Rectal smooth muscle tissue (tissue), 1 donor: ENCODE results near the gene PPFIA1.
A peak's percentile ranks its signal among the peaks of the same experiment; 100 is the strongest.
"Not testable (repeated sequence)": the region's sequence is repeated elsewhere in the genome, so short reads cannot be mapped to it uniquely, and the experiment has no call there.

ENCODE experiments used
- H3K27ac ChIP-seq: one replicate; pipeline ENCODE4 v1.7.0; 2013; ENCODE audit warnings: low read depth, low read length, inconsistent platforms
- H3K27me3 ChIP-seq: one replicate; pipeline ENCODE4 v1.7.0; 2013; ENCODE audit warnings: low read length; ENCODE audit not compliant: control insufficient read depth, insufficient read depth
- H3K36me3 ChIP-seq: one replicate; pipeline ENCODE4 v1.7.0; 2013; ENCODE audit warnings: low read length; ENCODE audit not compliant: control insufficient read depth, insufficient read depth
- H3K4me1 ChIP-seq: one replicate; pipeline ENCODE4 v1.7.0; 2013; ENCODE audit warnings: low read length; ENCODE audit not compliant: control insufficient read depth, insufficient read depth
- H3K4me3 ChIP-seq: one replicate; pipeline ENCODE4 v1.7.0; 2013; ENCODE audit warnings: low read length
- H3K9ac ChIP-seq: one replicate; pipeline ENCODE4 v1.7.0; 2013; ENCODE audit warnings: low read length

The PPFIA1 gene

DNA sequence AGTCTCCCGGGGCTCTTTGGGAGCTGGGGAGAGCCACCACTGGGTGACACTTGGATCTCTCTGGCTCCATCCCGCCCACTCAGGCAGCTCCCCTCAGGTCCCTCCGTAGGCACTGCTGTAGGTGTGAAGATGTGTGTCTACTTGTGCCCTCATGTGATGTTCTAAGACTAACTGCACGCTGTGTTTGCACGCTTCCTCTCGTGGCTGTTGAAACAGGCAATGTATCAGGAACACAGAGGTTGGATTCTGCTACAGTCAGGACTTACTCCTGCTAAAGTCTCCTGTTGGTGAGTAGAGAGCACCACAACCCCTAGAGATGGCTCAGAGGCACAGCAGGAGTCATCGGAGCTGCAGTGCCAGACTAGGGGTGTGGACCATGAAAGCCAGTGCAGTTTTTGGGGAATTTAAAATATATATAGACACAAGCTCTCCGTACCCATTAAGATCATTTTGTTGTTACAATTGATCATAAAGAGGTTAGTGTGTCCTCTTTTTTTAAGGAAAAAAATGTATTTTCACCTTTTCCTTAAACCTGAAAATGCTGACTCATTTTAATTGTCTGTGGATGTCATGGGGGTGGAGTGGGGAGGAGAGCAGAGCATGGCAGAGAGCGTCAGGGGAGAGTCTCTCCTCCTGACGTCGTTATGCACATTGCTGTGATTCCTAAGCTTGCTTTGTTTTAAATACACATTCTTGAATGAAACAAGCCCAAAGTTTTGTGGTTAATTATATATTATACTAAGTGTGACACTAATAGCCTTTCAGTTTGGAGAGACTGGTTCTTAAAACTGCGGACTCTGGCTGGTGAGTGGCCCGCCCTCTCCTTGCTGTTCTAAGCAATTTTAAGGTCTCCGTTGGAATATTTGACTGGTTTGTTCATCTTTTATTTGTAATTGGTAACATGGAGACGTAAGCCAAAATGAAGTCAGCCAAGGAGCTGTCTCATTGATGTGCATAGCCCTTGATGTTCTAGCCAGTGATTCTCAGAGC is 111.7 kb downstream of the PPFIA1 start:
- peak overlapping the region; percentile 60 for H3K27ac ChIP-seq
- no peak overlapping the region for H3K4me3 ChIP-seq
- H3K9ac ChIP-seq: no peak overlapping the region
- H3K4me1 ChIP-seq: peaks cover 13% of the 10 kb centered on the region
- H3K36me3 ChIP-seq: peaks cover 6% of the 10 kb centered on the region
- no peaks in the 10 kb centered on the region for H3K27me3 ChIP-seq

DNA sequence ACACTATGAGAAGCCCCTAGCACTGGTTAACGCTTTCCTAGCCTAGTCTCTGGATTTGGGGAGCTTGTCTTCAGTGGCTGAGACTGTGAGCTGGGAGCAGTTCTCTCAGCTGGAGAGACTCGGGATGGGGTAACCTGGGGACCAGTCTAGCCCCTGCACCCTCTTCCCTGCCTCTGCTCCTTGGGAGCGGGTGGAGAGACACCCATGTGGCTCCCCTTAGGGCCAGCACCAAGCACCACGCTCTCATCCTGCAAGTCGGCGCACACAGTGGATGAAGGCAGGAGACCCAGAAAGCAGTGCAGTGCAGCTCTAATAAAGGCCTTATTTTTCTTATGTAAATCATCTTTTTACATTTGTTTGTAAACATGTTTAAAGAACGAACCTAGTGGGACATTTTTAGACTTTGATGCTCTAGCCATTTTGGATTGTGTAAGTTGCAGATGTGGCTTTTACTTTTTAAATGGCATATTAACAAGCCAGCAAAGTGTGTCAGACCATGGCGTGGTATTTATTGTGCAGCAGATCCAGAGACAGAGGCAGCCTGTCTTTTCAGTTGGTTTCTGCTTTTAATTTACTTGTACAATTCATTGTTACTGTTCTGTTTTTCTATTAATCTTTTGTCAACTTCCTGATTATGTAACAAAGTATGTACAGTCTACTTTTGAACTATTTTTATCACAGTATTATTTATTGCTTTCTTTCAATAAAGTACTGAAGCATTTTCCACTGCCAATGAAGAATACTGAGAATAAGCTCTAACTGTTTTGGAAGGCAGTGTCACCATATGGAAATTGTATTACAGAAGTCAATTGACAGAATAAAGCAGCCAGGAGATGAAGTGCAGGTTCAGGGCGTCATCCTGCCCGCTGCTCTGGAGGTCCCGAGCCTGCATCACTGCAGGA is 113.4 kb downstream of the PPFIA1 start:
- no peak overlapping the region for H3K4me3 ChIP-seq
- no peak overlapping the region for H3K9ac ChIP-seq
- no peaks in the 10 kb centered on the region for H3K27me3 ChIP-seq
- H3K27ac ChIP-seq: peak overlapping the region; percentile 36
- H3K36me3 ChIP-seq: peaks cover 6% of the 10 kb centered on the region
- H3K4me1 ChIP-seq: peaks cover 13% of the 10 kb centered on the region

DNA sequence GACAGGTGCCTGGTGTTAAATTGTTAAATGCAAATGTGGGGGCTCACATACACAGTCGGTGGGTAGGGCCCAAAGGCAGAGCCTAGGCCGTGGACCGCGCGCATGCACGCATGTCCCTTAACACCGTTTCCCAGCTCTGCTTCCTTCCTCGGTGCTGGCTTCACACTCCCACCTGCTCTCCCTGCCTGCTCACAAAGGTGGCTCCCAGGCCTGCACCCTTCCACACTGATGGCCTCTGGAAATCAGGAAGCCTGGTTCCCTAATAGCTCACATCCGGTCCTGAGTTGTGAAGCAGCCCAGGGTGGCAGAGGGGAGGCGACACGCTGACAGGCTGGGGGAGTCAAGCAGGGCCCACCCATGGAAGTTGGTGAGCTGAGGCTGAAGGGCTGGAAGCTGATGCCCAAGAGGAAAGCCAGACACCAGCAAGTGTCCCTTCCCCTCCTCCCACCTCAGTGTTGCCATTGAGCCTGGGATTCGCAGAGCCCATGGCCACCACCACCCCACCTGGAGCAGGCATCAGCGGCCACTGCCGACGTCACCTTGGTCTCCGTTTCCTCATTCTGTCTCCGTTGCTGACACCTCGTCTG is 114.2 kb downstream of the PPFIA1 start:
- Histone ChIP-seq H3K27me3 (no peaks in the 10 kb centered on the region), H3K27ac (peak overlapping the region; percentile 36), H3K4me1 (peaks cover 13% of the 10 kb centered on the region), H3K9ac (no peak overlapping the region), H3K4me3 (no peak overlapping the region), H3K36me3 (peaks cover 6% of the 10 kb centered on the region)

DNA sequence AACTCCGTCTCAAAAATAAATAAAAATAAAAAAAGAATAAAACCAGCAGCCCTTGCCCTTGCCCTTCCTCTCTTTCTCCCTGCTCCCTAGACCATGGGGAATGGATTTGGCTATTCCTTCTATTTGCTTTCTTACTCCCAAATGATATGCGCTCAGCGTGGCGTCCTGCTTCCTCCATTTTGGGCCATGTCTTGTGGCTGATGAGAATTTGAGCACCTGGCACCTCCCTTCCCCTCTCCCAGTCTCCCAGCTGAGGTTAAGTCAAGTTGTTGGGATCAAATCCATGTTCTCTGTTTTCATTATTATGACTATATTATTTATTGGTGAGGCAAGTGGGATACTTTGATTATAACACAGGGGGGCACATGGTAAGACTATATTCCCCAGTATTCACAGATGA is 117.1 kb downstream of the PPFIA1 start:
- Histone ChIP-seq H3K27ac (no peak overlapping the region), H3K4me3 (no peak overlapping the region), H3K9ac (no peak overlapping the region), H3K36me3 (peaks cover 6% of the 10 kb centered on the region), H3K4me1 (peaks cover 7% of the 10 kb centered on the region), H3K27me3 (no peaks in the 10 kb centered on the region)

DNA sequence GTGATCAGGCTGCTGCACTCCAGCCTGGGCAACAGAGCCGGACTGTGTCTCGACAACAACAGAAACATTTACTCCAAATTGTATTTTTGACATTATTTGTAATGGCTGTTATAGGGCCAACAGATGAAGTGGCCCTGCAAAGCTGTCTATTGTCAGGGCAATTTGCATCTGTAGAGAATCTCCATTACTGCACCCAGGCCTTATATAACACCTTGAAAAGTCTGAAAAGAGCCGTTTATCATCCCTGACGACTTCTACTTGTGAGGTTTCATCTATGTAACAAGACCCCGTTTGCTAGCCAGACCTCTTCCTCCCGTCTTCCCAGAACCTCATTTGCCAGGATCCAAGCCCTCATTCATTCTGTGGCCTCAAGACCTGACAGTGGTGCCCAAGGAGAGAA is 118.7 kb downstream of the PPFIA1 start:
- Histone ChIP-seq H3K9ac (no peak overlapping the region), H3K36me3 (no peaks in the 10 kb centered on the region), H3K27me3 (no peaks in the 10 kb centered on the region), H3K27ac (no peak overlapping the region), H3K4me1 (no peaks in the 10 kb centered on the region), H3K4me3 (no peak overlapping the region)

DNA sequence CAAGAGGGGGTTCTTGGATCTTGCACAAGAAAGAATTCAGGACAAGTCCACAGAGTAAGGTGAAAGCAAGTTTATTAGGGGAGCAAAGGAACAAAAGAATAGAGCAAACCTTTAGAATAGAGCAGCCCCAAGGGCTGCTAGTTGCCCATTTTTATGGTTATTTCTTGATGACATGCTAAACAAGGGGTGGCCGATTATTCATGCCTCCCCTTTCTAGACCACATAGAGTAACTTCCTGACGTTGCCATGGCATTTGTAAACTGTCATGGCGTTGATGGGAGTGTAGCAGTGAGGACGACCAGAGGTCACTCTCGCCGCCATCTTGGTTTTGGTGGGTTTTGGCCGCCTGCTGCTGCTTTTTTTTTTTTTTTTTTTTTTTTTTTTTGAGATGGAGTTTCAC is 120.4 kb downstream of the PPFIA1 start:
- H3K4me1 ChIP-seq, H3K4me3 ChIP-seq, H3K9ac ChIP-seq, H3K36me3 ChIP-seq, H3K27me3 ChIP-seq, H3K27ac ChIP-seq: not testable (repeated sequence)

DNA sequence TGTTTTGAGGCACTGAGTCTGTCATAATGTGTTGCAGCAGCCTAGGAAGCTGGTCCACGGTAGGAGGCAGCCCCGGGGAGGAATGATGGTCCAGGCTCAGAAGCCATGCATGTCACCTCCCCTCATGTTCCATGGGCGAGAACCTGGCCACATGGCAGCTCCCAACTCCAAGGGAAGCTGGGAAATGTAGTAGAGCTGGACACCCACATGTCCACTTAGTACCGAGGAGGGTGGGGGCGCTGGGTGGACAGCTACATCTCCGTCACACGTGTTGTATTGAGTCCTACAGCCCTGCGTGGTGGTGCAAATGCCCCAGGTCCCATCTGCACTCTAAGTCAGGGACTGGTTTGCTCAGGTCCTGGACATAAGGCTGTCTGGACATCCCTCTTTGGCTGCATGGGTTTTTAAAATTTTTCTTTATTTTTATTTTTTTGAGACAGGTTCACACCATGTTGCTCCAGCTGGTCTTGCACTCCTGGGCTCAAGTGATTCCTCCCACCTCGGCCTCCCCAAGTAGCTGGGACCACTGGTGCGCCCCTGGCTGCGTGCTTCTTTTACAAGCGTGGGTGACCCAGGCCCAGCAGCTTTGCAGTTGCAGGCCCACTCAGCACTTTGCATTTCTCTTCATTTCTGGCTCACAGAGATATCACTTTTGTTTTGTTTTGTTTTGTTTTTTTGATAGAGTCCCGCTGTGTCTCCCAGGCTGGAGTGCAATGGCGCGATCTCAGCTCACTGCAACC is 123.9 kb downstream of the PPFIA1 start:
- H3K4me3 ChIP-seq: no peak overlapping the region
- H3K9ac ChIP-seq: no peak overlapping the region
- peaks cover 1% of the 10 kb centered on the region for H3K4me1 ChIP-seq
- H3K36me3 ChIP-seq: no peaks in the 10 kb centered on the region
- no peak overlapping the region for H3K27ac ChIP-seq
- no peaks in the 10 kb centered on the region for H3K27me3 ChIP-seq

DNA sequence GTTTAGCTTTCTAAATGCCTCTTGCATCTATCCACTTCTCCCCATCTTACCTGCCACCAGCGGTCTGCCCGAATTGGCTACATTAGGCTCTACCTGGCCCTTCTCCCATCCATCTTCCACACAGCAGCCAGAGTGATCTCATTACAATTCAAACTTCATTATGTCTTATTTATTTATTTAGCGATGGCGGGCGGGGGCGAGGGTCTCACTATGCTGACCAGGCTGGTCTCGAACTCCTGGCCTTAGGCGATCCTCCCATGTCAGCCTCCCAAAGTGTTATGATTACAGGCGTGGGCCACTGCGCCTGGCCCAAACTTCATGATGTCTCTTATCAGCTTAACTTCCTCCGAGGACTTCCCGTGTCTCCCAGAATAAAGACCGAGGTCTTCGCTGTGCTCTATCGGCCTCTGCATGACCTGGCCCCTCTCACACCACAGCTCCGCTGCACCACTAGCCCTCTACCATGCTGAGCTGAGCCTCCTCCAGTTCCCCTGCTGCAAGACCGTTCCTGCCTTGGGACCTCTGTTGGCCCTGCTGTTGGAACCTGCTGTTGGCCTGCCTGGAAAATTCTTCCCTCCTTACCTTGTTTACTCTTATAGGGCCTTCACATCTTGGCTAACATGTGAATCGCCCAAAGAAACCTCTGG is 127.0 kb downstream of the PPFIA1 start:
- H3K36me3 ChIP-seq: no peaks in the 10 kb centered on the region
- peak overlapping the region; percentile 77 for H3K4me3 ChIP-seq
- H3K4me1 ChIP-seq: peaks cover 16% of the 10 kb centered on the region
- H3K9ac ChIP-seq: no peak overlapping the region
- no peak overlapping the region for H3K27ac ChIP-seq
- no peaks in the 10 kb centered on the region for H3K27me3 ChIP-seq

DNA sequence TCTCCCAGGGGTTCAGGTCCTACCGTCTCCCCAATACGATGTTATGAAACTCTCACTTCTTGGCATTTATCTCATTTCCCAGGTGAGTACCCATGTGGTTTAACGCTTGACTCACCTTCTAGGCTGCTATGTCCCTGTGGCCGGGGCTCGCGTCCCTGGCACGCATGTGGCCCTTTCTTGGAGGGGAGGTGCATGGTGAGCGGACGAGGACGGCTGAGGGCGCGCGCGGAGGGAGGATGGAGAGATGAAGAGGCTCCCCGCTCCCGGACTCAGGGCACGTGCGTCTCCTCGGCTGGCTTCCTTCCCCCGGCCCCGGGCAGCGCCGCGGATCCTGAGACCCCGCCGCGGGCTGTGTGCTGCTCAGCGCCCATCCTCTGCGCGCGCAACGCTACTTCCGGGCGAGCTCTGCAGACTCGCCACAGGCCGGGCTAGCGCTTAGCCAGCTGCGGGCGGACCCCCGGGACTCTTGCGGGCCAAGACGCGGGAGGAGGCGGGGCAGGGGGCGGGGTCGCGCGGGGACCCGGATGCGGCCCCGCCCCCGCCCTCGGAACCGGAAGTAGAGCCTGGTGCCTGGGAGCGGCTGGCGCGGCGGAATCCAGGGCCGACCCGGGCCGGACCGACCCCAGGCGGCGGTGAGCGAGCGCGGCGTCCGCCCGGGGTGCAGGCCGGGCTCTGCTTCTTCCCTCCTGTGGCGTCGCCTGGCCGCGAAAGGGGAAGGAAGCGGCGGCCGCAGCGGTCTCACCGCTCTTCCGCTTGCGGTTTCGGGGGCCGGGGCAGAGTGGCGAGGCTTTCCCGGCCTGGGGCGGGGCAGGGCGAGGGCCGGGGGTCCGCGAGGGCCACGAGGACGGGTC is 127.7 kb downstream of the PPFIA1 start, which contains the start of gene CTTN:
Gene CTTN (plus strand): TSS at position 547 of the 851 bp plus-strand sequence. CDS start 8,769 bp downstream, outside the sequence.
- Histone ChIP-seq H3K4me1 (peaks cover 16% of the 10 kb centered on the region), H3K27me3 (no peaks in the 10 kb centered on the region), H3K27ac (peak within 1 kb of the TSS; percentile 81), H3K9ac (peak within 1 kb of the TSS; percentile 52), H3K36me3 (no peaks in the 10 kb centered on the region), H3K4me3 (peak within 1 kb of the TSS; percentile 77)

DNA sequence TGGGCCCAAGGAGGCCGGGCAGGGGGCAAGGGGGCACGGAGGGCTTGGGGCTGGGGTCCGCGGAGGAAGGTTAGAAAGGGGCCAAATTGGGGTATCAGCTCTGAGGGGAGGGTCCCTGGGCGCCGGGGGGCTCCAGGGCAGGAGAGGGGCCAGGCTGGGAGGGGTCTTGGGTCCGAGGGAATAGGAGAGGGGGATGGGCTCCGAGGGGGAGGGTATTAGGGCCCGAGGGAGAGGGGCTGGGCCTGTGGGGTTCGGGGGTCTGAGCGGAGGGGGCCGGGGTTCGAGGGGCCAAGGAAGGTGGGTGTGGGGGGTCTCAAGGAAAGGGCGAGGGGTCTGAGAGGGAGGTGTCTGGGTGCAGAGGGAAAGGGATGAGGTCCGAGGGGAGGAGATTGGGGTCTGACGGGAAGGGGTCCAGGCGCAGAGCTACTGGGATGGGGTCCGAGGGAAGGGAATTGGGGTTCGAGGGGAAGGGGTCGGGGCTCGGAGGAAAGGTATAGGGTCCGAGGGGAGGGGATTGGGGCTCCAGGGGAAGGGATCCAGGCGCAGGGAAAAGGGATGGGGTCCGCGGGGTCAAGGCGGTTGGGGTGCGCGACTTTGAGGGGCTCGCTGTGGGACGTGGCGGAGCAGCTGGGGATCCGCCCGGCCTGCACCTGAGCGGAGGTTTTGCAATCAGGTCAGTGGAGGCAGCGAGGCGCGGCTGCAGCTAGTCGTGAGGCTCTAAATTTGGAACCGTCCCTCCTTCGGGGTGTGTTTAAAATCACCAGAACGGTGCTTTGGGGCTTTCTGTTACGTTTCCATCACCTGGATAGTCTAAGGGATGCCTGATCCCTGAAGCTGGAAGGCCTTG is 128.6 kb downstream of the PPFIA1 start:
- H3K9ac ChIP-seq: peak overlapping the region; percentile 52
- H3K4me1 ChIP-seq: peaks cover 16% of the 10 kb centered on the region
- H3K27me3 ChIP-seq: no peaks in the 10 kb centered on the region
- H3K36me3 ChIP-seq: no peaks in the 10 kb centered on the region
- peak overlapping the region; percentile 81 for H3K27ac ChIP-seq
- peak overlapping the region; percentile 77 for H3K4me3 ChIP-seq
